H9 (cell line): ENCODE results near the gene IGFBP4. TPM values are rescaled to one million over a fixed set of nuclear protein-coding genes. Genes with fewer than 3 reads are reported as not detected.

Source experiments
- DNase-seq: peaks from one replicate; pipeline ENCODE4 v3.0.0-alpha.2; 2017
- H2AFZ ChIP-seq: one replicate; pipeline ENCODE4 v1.6.1; 2013; ENCODE audit warnings: mild to moderate bottlenecking, low read length, control low read depth, moderate library complexity
- H2AK5ac ChIP-seq: 2 replicates; pipeline ENCODE4 v1.6.1; 2013; ENCODE audit warnings: low read length, control low read depth, mixed read lengths; ENCODE audit not compliant: insufficient read length
- H2BK120ac ChIP-seq: one replicate; pipeline ENCODE4 v1.6.1; 2013; ENCODE audit warnings: low read depth, mild to moderate bottlenecking, low read length, control low read depth, inconsistent platforms; ENCODE audit not compliant: poor library complexity, severe bottlenecking
- H2BK12ac ChIP-seq: 2 replicates; pipeline ENCODE4 v1.6.1; 2013; ENCODE audit warnings: low read length, control low read depth, mixed read lengths, low read depth; ENCODE audit not compliant: insufficient read length
- H2BK15ac ChIP-seq: 2 replicates; pipeline ENCODE4 v1.6.1; 2013; ENCODE audit warnings: low read depth, low read length, control low read depth
- H2BK20ac ChIP-seq: one replicate; pipeline ENCODE4 v1.6.1; 2013; ENCODE audit warnings: low read depth, mild to moderate bottlenecking, low read length, control low read depth, inconsistent platforms; ENCODE audit not compliant: poor library complexity, severe bottlenecking
- H2BK5ac ChIP-seq: 2 replicates; pipeline ENCODE4 v1.6.1; 2013; ENCODE audit warnings: low read length, control low read depth, mixed read lengths; ENCODE audit not compliant: insufficient read length
- H3K14ac ChIP-seq: 2 replicates; pipeline ENCODE4 v1.6.1; 2013; ENCODE audit warnings: low read length, control low read depth; ENCODE audit not compliant: insufficient read depth
- H3K18ac ChIP-seq: 2 replicates; pipeline ENCODE4 v1.6.1; 2013; ENCODE audit warnings: low read depth, mild to moderate bottlenecking, mixed read lengths, low read length, control low read depth; ENCODE audit not compliant: insufficient read length
- H3K23ac ChIP-seq: 2 replicates; pipeline ENCODE4 v1.6.1; 2013; ENCODE audit warnings: low read length, control low read depth, mixed read lengths, low read depth; ENCODE audit not compliant: insufficient read length
- H3K23me2 ChIP-seq: 2 replicates; pipeline ENCODE4 v1.6.1; 2013; ENCODE audit warnings: low read depth, mild to moderate bottlenecking, mixed read lengths, low read length, control low read depth; ENCODE audit not compliant: insufficient read length, poor library complexity, severe bottlenecking
- H3K27ac ChIP-seq: 2 replicates; pipeline ENCODE4 v1.5.1; 2013; ENCODE audit warnings: low read length, control low read depth, mixed read lengths, low read depth; ENCODE audit not compliant: insufficient read length
- H3K27me3 ChIP-seq: 2 replicates; pipeline ENCODE4 v1.6.1; 2013; ENCODE audit warnings: low read length, control low read depth, inconsistent platforms; ENCODE audit not compliant: insufficient read depth
- H3K4ac ChIP-seq: 2 replicates; pipeline ENCODE4 v1.6.1; 2013; ENCODE audit warnings: low read depth, mild to moderate bottlenecking, control low read depth, inconsistent platforms, low read length, moderate library complexity
- H3K4me1 ChIP-seq: 2 replicates; pipeline ENCODE4 v1.6.1; 2013; ENCODE audit warnings: low read length, control low read depth, inconsistent platforms; ENCODE audit not compliant: insufficient read depth
- H3K4me2 ChIP-seq: 2 replicates; pipeline ENCODE4 v1.6.1; 2013; ENCODE audit warnings: low read length, control low read depth, mixed read lengths; ENCODE audit not compliant: insufficient read length, insufficient read depth
- H3K56ac ChIP-seq: 2 replicates; pipeline ENCODE4 v1.6.1; 2013; ENCODE audit warnings: low read depth, mild to moderate bottlenecking, mixed read lengths, low read length, control low read depth; ENCODE audit not compliant: insufficient read length
- H3K79me1 ChIP-seq: 2 replicates; pipeline ENCODE4 v1.6.1; 2013; ENCODE audit warnings: low read depth, mild to moderate bottlenecking, moderate library complexity, low read length, control low read depth, inconsistent platforms; ENCODE audit not compliant: insufficient read depth, poor library complexity, severe bottlenecking
- H3K79me2 ChIP-seq: 2 replicates; pipeline ENCODE4 v1.6.1; 2013; ENCODE audit warnings: low read length, control low read depth, inconsistent platforms; ENCODE audit not compliant: insufficient read depth
- H3K9ac ChIP-seq: 2 replicates; pipeline ENCODE4 v1.6.1; 2013; ENCODE audit warnings: low read length, control low read depth, mixed read lengths; ENCODE audit not compliant: insufficient read length; ENCODE audit errors: extremely low read depth
- H3K9me3 ChIP-seq: one replicate; pipeline ENCODE4 v1.6.1; 2013; ENCODE audit warnings: low read depth, low read length, inconsistent platforms; ENCODE audit not compliant: control insufficient read depth
- H3T11ph ChIP-seq: one replicate; pipeline ENCODE4 v1.6.1; 2013; ENCODE audit warnings: mild to moderate bottlenecking, low read length, control low read depth, inconsistent platforms
- H4K20me1 ChIP-seq: one replicate; pipeline ENCODE4 v1.6.1; 2013; ENCODE audit not compliant: control insufficient read depth, insufficient read length, insufficient read depth
- H4K5ac ChIP-seq: 2 replicates; pipeline ENCODE4 v1.6.1; 2013; ENCODE audit warnings: low read depth, mild to moderate bottlenecking, mixed read lengths, low read length, control low read depth; ENCODE audit not compliant: insufficient read length
- H4K8ac ChIP-seq: replicated peaks from 2 replicates; pipeline ENCODE4 v1.6.1; 2013; ENCODE audit warnings: low read length, control low read depth, mixed read lengths, low read depth; ENCODE audit not compliant: insufficient read length
- H4K91ac ChIP-seq: 2 replicates; pipeline ENCODE4 v1.6.1; 2013; ENCODE audit warnings: low read depth, mild to moderate bottlenecking, moderate library complexity, mixed read lengths, low read length, control low read depth; ENCODE audit not compliant: insufficient read length
- H3K27ac Mint-ChIP-seq, 3 experiments: 2 replicates in 2 of 3; 3 replicates in 1 of 3; pipeline ENCODE4 v1.8.0; 2020 to 2021; ENCODE audit warnings: mixed read lengths in 3 of 3, mild to moderate bottlenecking in 1 of 3, moderate library complexity in 1 of 3
- H3K27me3 Mint-ChIP-seq: 2 replicates; pipeline ENCODE4 v1.8.0; 2021; ENCODE audit warnings: low read depth, mild to moderate bottlenecking, moderate library complexity, mixed read lengths
- H3K36me3 Mint-ChIP-seq, 3 experiments: 2 replicates in 2 of 3; 3 replicates in 1 of 3; pipeline ENCODE4 v1.8.0; 2020 to 2021; ENCODE audit warnings: low read depth in 3 of 3, mixed read lengths in 3 of 3; ENCODE audit not compliant: insufficient read depth in 1 of 3
- H3K4me1 Mint-ChIP-seq, 2 experiments: 2 replicates each; pipeline ENCODE4 v1.8.0; 2020; ENCODE audit warnings: mixed read lengths in 2 of 2
- H3K4me3 Mint-ChIP-seq, 2 experiments: 2 replicates in 1 of 2; 3 replicates in 1 of 2; pipeline ENCODE4 v1.8.0; 2020 to 2021; ENCODE audit warnings: mild to moderate bottlenecking in 2 of 2, mixed read lengths in 2 of 2, moderate library complexity in 1 of 2
- H3K9me3 Mint-ChIP-seq, 2 experiments: 2 replicates in 1 of 2; 3 replicates in 1 of 2; pipeline ENCODE4 v1.8.0; 2020; ENCODE audit warnings: mild to moderate bottlenecking in 2 of 2, mixed read lengths in 2 of 2, moderate library complexity in 1 of 2
- WGBS: extraction: QIAGEN DNeasy Blood & Tissue Kit; methylation state at CpG from one replicate; pipeline ENCODE4 v1.1.7; 2013; ENCODE audit warnings: missing lambda C conversion rate, low lambda C conversion rate, mixed read lengths; ENCODE audit not compliant: insufficient read length; ENCODE audit errors: extremely low coverage; 5-methylcytosine and 5-hydroxymethylcytosine counted together
- total RNA-seq: library from RNA; stranded (reverse); gene quantifications from 2 replicates; pipeline ENCODE4 v1.2.1, GENCODE V29; 2021
- TF ChIP-seq, protein P1 (sequence below): fragments of 200-600 bp; sonication (generic); conservative IDR thresholded peaks from 3 replicates; pipeline ENCODE4 v1.8.0; 2021; ENCODE audit warnings: antibody characterized with exemption, mild to moderate bottlenecking

IGFBP4 gene
- total RNA-seq, 1 experiment from 2014 or later: 49.9 TPM

GRCh38 chr17:40399185-40399584, 44.1 kb upstream of the IGFBP4 start:
- TF ChIP-seq, protein P1, sequence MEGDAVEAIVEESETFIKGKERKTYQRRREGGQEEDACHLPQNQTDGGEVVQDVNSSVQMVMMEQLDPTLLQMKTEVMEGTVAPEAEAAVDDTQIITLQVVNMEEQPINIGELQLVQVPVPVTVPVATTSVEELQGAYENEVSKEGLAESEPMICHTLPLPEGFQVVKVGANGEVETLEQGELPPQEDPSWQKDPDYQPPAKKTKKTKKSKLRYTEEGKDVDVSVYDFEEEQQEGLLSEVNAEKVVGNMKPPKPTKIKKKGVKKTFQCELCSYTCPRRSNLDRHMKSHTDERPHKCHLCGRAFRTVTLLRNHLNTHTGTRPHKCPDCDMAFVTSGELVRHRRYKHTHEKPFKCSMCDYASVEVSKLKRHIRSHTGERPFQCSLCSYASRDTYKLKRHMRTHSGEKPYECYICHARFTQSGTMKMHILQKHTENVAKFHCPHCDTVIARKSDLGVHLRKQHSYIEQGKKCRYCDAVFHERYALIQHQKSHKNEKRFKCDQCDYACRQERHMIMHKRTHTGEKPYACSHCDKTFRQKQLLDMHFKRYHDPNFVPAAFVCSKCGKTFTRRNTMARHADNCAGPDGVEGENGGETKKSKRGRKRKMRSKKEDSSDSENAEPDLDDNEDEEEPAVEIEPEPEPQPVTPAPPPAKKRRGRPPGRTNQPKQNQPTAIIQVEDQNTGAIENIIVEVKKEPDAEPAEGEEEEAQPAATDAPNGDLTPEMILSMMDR: peak; percentile 65
- Histone ChIP-seq H3K56ac (no peak overlapping the region), H3K14ac (no peak overlapping the region), H3K23ac (no peak overlapping the region), H2BK15ac (no peak overlapping the region), H4K20me1 (no peaks in the 10 kb centered on the region), H3K4me2 (no peak overlapping the region), H4K8ac (no peak overlapping the region), H3T11ph (no peak overlapping the region), H3K23me2 (no peaks in the 10 kb centered on the region), H3K27ac (no peak overlapping the region), H4K91ac (no peak overlapping the region), H3K79me2 (no peaks in the 10 kb centered on the region), H3K27me3 (no peaks in the 10 kb centered on the region), H3K79me1 (no peaks in the 10 kb centered on the region), H3K18ac (no peak overlapping the region), H3K4me1 (no peaks in the 10 kb centered on the region), H3K9ac (no peak overlapping the region), H2BK120ac (no peak overlapping the region), H2BK5ac (no peak overlapping the region), H2AFZ (no peak overlapping the region), H2BK12ac (no peak overlapping the region), H3K9me3 (no peaks in the 10 kb centered on the region), H2AK5ac (no peak overlapping the region), H3K4ac (no peak overlapping the region), H4K5ac (no peak overlapping the region), H2BK20ac (no peak overlapping the region)
- Mint-ChIP-seq H3K9me3 (no peaks in the 10 kb centered on the region), H3K4me3 (no peak overlapping the region), H3K4me1 (no peaks in the 10 kb centered on the region), H3K36me3 (peaks cover 57 to 96% (median 95%) of the 10 kb centered on the region in 3 experiments; a peak in 6 of 7 replicates), H3K27me3 (no peaks in the 10 kb centered on the region), H3K27ac (peak overlapping the region in 1 of 3 experiments; percentile 24; a peak in 1 of 7 replicates)
- DNase-seq: no peak
- WGBS: no CpG with 5 or more reads among the region's 4 CpGs
